HEK293T (cell line): Measurements from ENCODE around the gene SYT13.

ENCODE experiments used
- ARNT ChIP-seq: fragments of 450-650 bp; IDR thresholded peaks from 2 replicates; pipeline ENCODE4 v1.6.1; 2017; ENCODE audit warnings: mild to moderate bottlenecking
- BHLHE40 ChIP-seq: fragments of 450-650 bp; IDR thresholded peaks from 2 replicates; pipeline ENCODE4 v1.6.1; 2016; ENCODE audit warnings: mild to moderate bottlenecking, moderate library complexity, borderline replicate concordance
- CTBP1 ChIP-seq: fragments of 450-650 bp; IDR thresholded peaks from 2 replicates; pipeline ENCODE4 v1.6.1; 2016; ENCODE audit warnings: borderline replicate concordance
- FOXA1 ChIP-seq: fragments of 450-650 bp; IDR thresholded peaks from 2 replicates; pipeline ENCODE4 v1.6.1; 2016; ENCODE audit warnings: mild to moderate bottlenecking
- FOXM1 ChIP-seq: fragments of 450-650 bp; IDR thresholded peaks from 2 replicates; pipeline ENCODE4 v1.6.1; 2017; ENCODE audit warnings: mild to moderate bottlenecking, borderline replicate concordance
- SP1 ChIP-seq: fragments of 450-650 bp; IDR thresholded peaks from 2 replicates; pipeline ENCODE4 v1.6.1; 2017
- SUZ12 ChIP-seq: fragments of 450-650 bp; IDR thresholded peaks from 2 replicates; pipeline ENCODE4 v1.6.1; 2016; ENCODE audit warnings: mild to moderate bottlenecking

DNA sequence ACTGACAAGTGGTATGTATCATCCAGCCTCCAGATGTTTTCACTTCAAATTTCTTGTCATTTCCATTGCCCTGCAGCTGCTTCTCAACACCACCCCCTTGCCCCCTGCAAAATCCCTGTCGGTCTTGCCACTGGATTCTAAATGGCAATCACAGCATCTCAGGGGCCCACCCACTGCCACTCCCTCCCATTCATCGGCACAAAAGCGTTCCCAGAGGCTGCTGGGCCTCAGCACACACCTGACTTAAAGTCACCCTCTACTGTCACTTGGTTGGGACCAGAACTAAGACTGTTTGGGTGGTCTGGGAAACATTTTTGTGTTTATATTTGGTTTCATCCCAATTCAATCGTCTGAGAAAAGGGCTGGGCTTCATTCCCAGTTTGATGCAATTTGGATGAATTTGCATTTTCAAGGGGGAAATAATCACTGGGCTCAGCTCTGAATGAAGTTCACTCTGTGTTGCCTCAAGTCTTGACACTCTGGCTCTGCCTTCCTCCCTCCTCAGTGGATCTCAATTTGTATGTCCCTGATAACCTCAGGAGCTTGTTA lies 27.1 kb downstream of the SYT13 start:
- TF ChIP-seq SP1: no peak
- no peak for TF ChIP-seq BHLHE40
- TF ChIP-seq ARNT: no peak
- TF ChIP-seq CTBP1: no peak
- no peak for TF ChIP-seq FOXA1
- no peak for TF ChIP-seq FOXM1
- no peak for TF ChIP-seq SUZ12
